ENCODE data around the gene MBNL3. TPM values are rescaled to one million over a fixed set of nuclear protein-coding genes. Genes with fewer than 3 reads are reported as not detected.
A peak's percentile ranks its signal among the peaks of the same experiment; 100 is the strongest.

MBNL3 gene
- total and polyA plus RNA-seq, 2 donors (not counting 3 experiments of a cell fraction or from before 2014, with no cell fraction given), result 1.8 to 5.6 TPM

GRCh38 chrX:132428896-132429295, 59.9 kb downstream of the MBNL3 start:
- DNase-seq (ENCODE audit: low read depth, low spot score), result no peak
- Histone ChIP-seq H3K27me3 (ENCODE audit: control insufficient read depth in 2 of 2, insufficient read depth in 2 of 2, low read length in 2 of 2) (no peaks in the 10 kb centered on the region), H3K4me3 (replicated peaks in 1 of 3; ENCODE audit: insufficient read depth in 1 of 3, low read depth in 1 of 3, low read length in 3 of 3) (no peak overlapping the region), H3K9me1 (replicated peaks; ENCODE audit: control insufficient read depth, extremely low read depth, insufficient read depth, low read length) (no peaks in the 10 kb centered on the region), H4K20me1 (replicated peaks; ENCODE audit: control insufficient read depth, extremely low read depth, insufficient read depth, low read length) (no peaks in the 10 kb centered on the region), H3K9me3 (replicated peaks; ENCODE audit: control insufficient read depth, insufficient read depth, low read length) (no peaks in the 10 kb centered on the region), H3K4me1 (ENCODE audit: control insufficient read depth, extremely low read depth, insufficient read depth, low read length) (no peaks in the 10 kb centered on the region), H3K27ac (ENCODE audit: insufficient read depth, low read depth, low read length) (no peak overlapping the region), H3K9ac (replicated peaks; ENCODE audit: extremely low read depth, insufficient read depth, low read length) (no peak overlapping the region), H3K79me2 (ENCODE audit: control insufficient read depth, insufficient read depth, low read length) (no peaks in the 10 kb centered on the region), H2AFZ (ENCODE audit: low read depth, low read length) (no peak overlapping the region), H3K36me3 (ENCODE audit: control insufficient read depth in 2 of 2, extremely low read depth in 1 of 2, insufficient read depth in 2 of 2, low read length in 2 of 2) (no peaks in the 10 kb centered on the region), H3K4me2 (ENCODE audit: insufficient read depth, low read length) (no peak overlapping the region)
- no peak for FAIRE-seq
- no peak for TF ChIP-seq FOS (IDR thresholded peaks at IDR 0.05; ENCODE audit: borderline replicate concordance, insufficient read depth, low read length)
- no peak for TF ChIP-seq POLR2A (IDR thresholded peaks at IDR 0.05; ENCODE audit: low read depth, low read length)
- no peak for TF ChIP-seq EZH2 (IDR thresholded peaks at IDR 0.05; ENCODE audit: borderline replicate concordance, low read depth, low read length, severe bottlenecking)
- no peak for TF ChIP-seq GATA2 (IDR thresholded peaks at IDR 0.05; ENCODE audit: insufficient read depth, insufficient read length, low read depth, low read length)
- no peak for TF ChIP-seq JUN (IDR thresholded peaks at IDR 0.05; ENCODE audit: borderline replicate concordance, insufficient read depth, insufficient read length, low read depth)
- dilution Hi-C loops (cut with MboI; ENCODE audit: extremely low pct_ligation_motif_present, low sequenced_read_pairs) (no loop called here), intact Hi-C loops (cut with micrococcal nuclease) (no loop called here)
- ChIA-PET CTCF (no interaction called here), POLR2A (no interaction called here)
- BruUV-seq (replicated peaks), result no TSS peak

DNA sequence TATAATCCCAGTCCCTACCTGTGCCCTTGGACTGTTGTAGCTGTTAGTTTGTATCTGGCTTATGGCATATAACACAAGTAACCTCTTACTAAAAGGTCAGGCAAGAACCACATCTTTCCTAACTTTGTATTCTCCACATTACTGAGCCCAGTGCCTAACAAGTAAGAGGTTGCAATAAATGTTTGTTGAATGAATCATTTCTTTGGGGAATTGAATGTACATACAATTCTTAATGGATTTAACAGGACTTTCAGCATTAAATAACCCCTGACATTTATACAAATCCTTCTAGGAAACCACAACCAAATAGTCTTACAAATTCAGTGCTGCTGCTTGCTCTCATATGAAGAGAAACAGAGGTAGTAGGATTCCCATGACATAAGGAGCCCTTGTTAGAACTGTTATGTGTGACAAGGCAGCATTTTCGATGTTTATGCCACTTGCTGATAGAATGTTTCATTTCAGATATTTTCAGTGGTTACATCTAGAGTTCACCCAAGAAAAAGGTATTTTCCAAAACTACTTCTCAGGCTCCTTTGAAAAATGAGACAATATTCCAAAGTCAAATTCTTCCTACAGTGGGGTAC, 62.0 kb downstream of the MBNL3 start:
- no peaks in the 10 kb centered on the region for H3K79me2 ChIP-seq (ENCODE audit: control insufficient read depth, insufficient read depth, low read length)
- no peaks in the 10 kb centered on the region for H3K4me1 ChIP-seq (ENCODE audit: control insufficient read depth, extremely low read depth, insufficient read depth, low read length)
- no peak overlapping the region for H3K9ac ChIP-seq (replicated peaks; ENCODE audit: extremely low read depth, insufficient read depth, low read length)
- FAIRE-seq, result peak; percentile 44
- BruUV-seq (replicated peaks), result no TSS peak
- intact Hi-C loops (cut with micrococcal nuclease) (no loop called here), dilution Hi-C loops (cut with MboI; ENCODE audit: extremely low pct_ligation_motif_present, low sequenced_read_pairs) (no loop called here)
- H3K27me3 ChIP-seq (ENCODE audit: control insufficient read depth in 2 of 2, insufficient read depth in 2 of 2, low read length in 2 of 2), result no peaks in the 10 kb centered on the region
- no peak overlapping the region for H3K27ac ChIP-seq (ENCODE audit: insufficient read depth, low read depth, low read length)
- no peak overlapping the region for H3K4me2 ChIP-seq (ENCODE audit: insufficient read depth, low read length)
- POLR2A ChIA-PET, result no interaction called here
- H3K4me3 ChIP-seq (replicated peaks in 1 of 3; ENCODE audit: insufficient read depth in 1 of 3, low read depth in 1 of 3, low read length in 3 of 3), result no peak overlapping the region
- DNase-seq (ENCODE audit: low read depth, low spot score), result no peak
- TF ChIP-seq EZH2 (IDR thresholded peaks at IDR 0.05; ENCODE audit: borderline replicate concordance, low read depth, low read length, severe bottlenecking) (no peak), FOS (IDR thresholded peaks at IDR 0.05; ENCODE audit: borderline replicate concordance, insufficient read depth, low read length) (no peak), MAX (IDR thresholded peaks at IDR 0.05; ENCODE audit: insufficient read depth, insufficient read length) (no peak), MYC (IDR thresholded peaks at IDR 0.05; ENCODE audit: low read depth, low read length) (no peak), CTCF (IDR thresholded peaks at IDR 0.05; ENCODE audit: extremely low read depth in 1 of 2, insufficient read depth in 1 of 2, low read depth in 1 of 2, low read length in 2 of 2) (no peak), POLR2A (IDR thresholded peaks at IDR 0.05; ENCODE audit: low read depth, low read length) (no peak), GATA2 (IDR thresholded peaks at IDR 0.05; ENCODE audit: insufficient read depth, insufficient read length, low read depth, low read length) (no peak), POLR2AphosphoS5 (IDR thresholded peaks at IDR 0.05; ENCODE audit: insufficient read depth, low read depth, low read length) (no peak), JUN (IDR thresholded peaks at IDR 0.05; ENCODE audit: borderline replicate concordance, insufficient read depth, insufficient read length, low read depth) (no peak)
- H3K9me1 ChIP-seq (replicated peaks; ENCODE audit: control insufficient read depth, extremely low read depth, insufficient read depth, low read length), result no peaks in the 10 kb centered on the region
- H3K9me3 ChIP-seq (replicated peaks; ENCODE audit: control insufficient read depth, insufficient read depth, low read length), result no peaks in the 10 kb centered on the region
- H3K36me3 ChIP-seq (ENCODE audit: control insufficient read depth in 2 of 2, extremely low read depth in 1 of 2, insufficient read depth in 2 of 2, low read length in 2 of 2), result no peaks in the 10 kb centered on the region
- CTCF ChIA-PET, result no interaction called here
- no peaks in the 10 kb centered on the region for H4K20me1 ChIP-seq (replicated peaks; ENCODE audit: control insufficient read depth, extremely low read depth, insufficient read depth, low read length)
- no peak overlapping the region for H2AFZ ChIP-seq (ENCODE audit: low read depth, low read length)
